GM12878 (cell line): ENCODE measurements around the gene MAST1. TPM values are rescaled to one million over a fixed set of nuclear protein-coding genes. Genes with fewer than 3 reads are reported as not detected.

Experiments used
- ATAC-seq: fragments of 200-7000 bp; cut with Tn5 transposase; 3 replicates; pipeline ENCODE4 v1.9.1; 2020; ENCODE audit warnings: mild to moderate bottlenecking, moderate library complexity
- Bru-seq: library from RNA; stranded (reverse); fragments of 400-500 nt; gene quantifications from one replicate; lab custom pipeline; 2021; lab: Mats Ljungman, UMichigan
- BruChase-seq, 2 experiments: library from RNA; stranded (reverse); fragments of 400-500 nt; gene quantifications; one replicate each; lab custom pipeline; 2021; lab: Mats Ljungman, UMichigan
- BruUV-seq: library from RNA; stranded (reverse); fragments of 400-500 nt; replicated peaks from 2 replicates; lab custom pipeline; 2021; lab: Mats Ljungman, UMichigan
- CTCF ChIA-PET: fragments of 300-600 bp; sonication (Branson Sonifier 250); formaldehyde crosslinking; extraction: SDS; loops from one replicate; lab custom pipeline; 2021; ENCODE audit warnings: inconsistent platforms; lab: Yijun Ruan, JAX
- POLR2A ChIA-PET: fragments of 350-600 bp; formaldehyde crosslinking; extraction: SDS; loops from one replicate; lab custom pipeline; 2021; ENCODE audit warnings: inconsistent platforms; lab: Charles Lee
- RAD21 ChIA-PET: fragments of 300-600 bp; sonication (Branson Sonifier 250); formaldehyde crosslinking; loops from one replicate; lab custom pipeline; 2023; ENCODE audit warnings: antibody characterized with exemption; ENCODE audit not compliant: unreplicated experiment; lab: Charles Lee
- SMC1A ChIA-PET: fragments of 300-600 bp; sonication (Branson Sonifier 250); formaldehyde crosslinking; loops from one replicate; lab custom pipeline; 2023; ENCODE audit not compliant: unreplicated experiment, uncharacterized antibody; lab: Charles Lee
- DNase-seq: peaks from one replicate; pipeline ENCODE4 v3.0.0-alpha.2; 2011; ENCODE audit warnings: low read depth, low spot score
- FAIRE-seq: peaks from 3 replicates; lab custom pipeline; 2011; peaks lifted over from hg19 to GRCh38; lab: Jason Lieb, UNC
- H2AFZ ChIP-seq: 2 replicates; pipeline ENCODE4 v1.6.0; 2011; ENCODE audit warnings: low read depth, low read length, control low read depth; ENCODE audit not compliant: control insufficient read depth
- H3K27ac ChIP-seq: 2 replicates; pipeline ENCODE4 v1.5.1; 2011; ENCODE audit warnings: control low read depth; ENCODE audit not compliant: control insufficient read depth, insufficient read depth
- H3K27me3 ChIP-seq, 2 experiments: replicated peaks in 1 of 2; 2 replicates each; pipeline versions ENCODE4 v1.6.0 to v1.6.1; 2011; ENCODE audit warnings: low read length in 1 of 2; ENCODE audit not compliant: control insufficient read depth in 2 of 2, insufficient read depth in 2 of 2
- H3K36me3 ChIP-seq, 2 experiments: 2 replicates each; pipeline ENCODE4 v1.5.1; 2011; ENCODE audit warnings: low read length in 1 of 2; ENCODE audit not compliant: control insufficient read depth in 2 of 2, insufficient read depth in 2 of 2
- H3K4me1 ChIP-seq: 2 replicates; pipeline ENCODE4 v1.6.1; 2011; ENCODE audit warnings: mild to moderate bottlenecking, low read length, moderate library complexity, mixed read lengths; ENCODE audit not compliant: control insufficient read depth, insufficient read depth
- H3K4me2 ChIP-seq: 2 replicates; pipeline ENCODE4 v1.6.0; 2011; ENCODE audit warnings: control low read depth; ENCODE audit not compliant: control insufficient read depth, insufficient read depth
- H3K4me3 ChIP-seq: fragments of 200-600 bp; sonication (generic); 2 replicates; pipeline ENCODE4 v1.5.1; 2016
- H3K79me2 ChIP-seq: 2 replicates; pipeline ENCODE4 v1.6.0; 2011; ENCODE audit warnings: low read length; ENCODE audit not compliant: control insufficient read depth, insufficient read depth
- H3K9ac ChIP-seq: 2 replicates; pipeline ENCODE4 v1.8.0; 2011; ENCODE audit warnings: low read length, control low read depth, mixed read lengths; ENCODE audit not compliant: control insufficient read depth, insufficient read depth
- H3K9me3 ChIP-seq: replicated peaks from 3 replicates; pipeline ENCODE4 v1.5.1; 2011; ENCODE audit warnings: mild to moderate bottlenecking, low read length; ENCODE audit not compliant: control insufficient read depth, insufficient read depth
- H4K20me1 ChIP-seq: 2 replicates; pipeline ENCODE4 v1.6.0; 2011; ENCODE audit not compliant: control insufficient read depth, insufficient read depth
- BHLHE40 ChIP-seq, 2 experiments: fragments of 450-650 bp in 1 of 2; IDR thresholded peaks; 2 replicates each; pipeline ENCODE4 v1.6.1; 2011 to 2017; ENCODE audit warnings: low read depth in 2 of 2, borderline replicate concordance in 1 of 2, improper control_type of control experiment in 1 of 2, low read length in 1 of 2, mild to moderate bottlenecking in 1 of 2
- EGR1 ChIP-seq, 2 experiments: IDR thresholded peaks; 1 replicate in 1 of 2; 2 replicates in 1 of 2; pipeline ENCODE4 v1.6.1; 2011 to 2012; ENCODE audit warnings: low read depth in 2 of 2, low read length in 2 of 2, borderline replicate concordance in 1 of 2, mild to moderate bottlenecking in 1 of 2, moderate library complexity in 1 of 2
- GATAD2B ChIP-seq: fragments of 450-650 bp; conservative IDR thresholded peaks from 2 replicates; pipeline ENCODE4 v1.6.1; 2017; ENCODE audit warnings: low read depth, mild to moderate bottlenecking, moderate library complexity
- IKZF1 ChIP-seq: fragments of 450-650 bp; conservative IDR thresholded peaks from 2 replicates; pipeline ENCODE4 v1.6.1; 2017; ENCODE audit warnings: antibody characterized with exemption, mild to moderate bottlenecking
- JUND ChIP-seq: IDR thresholded peaks from 2 replicates; pipeline ENCODE4 v1.6.1; 2012; ENCODE audit warnings: low read depth, mild to moderate bottlenecking, low read length, improper control_type of control experiment, moderate library complexity
- NR2F1 ChIP-seq: fragments of 450-650 bp; conservative IDR thresholded peaks from 2 replicates; pipeline ENCODE4 v1.6.1; 2017; ENCODE audit warnings: mild to moderate bottlenecking
- SUZ12 ChIP-seq: fragments of 200-600 bp; sonication (generic); IDR thresholded peaks from one replicate; pipeline ENCODE4 v1.6.1; 2018; ENCODE audit warnings: antibody characterized with exemption, mild to moderate bottlenecking; ENCODE audit not compliant: unreplicated experiment
- YY1 ChIP-seq: IDR thresholded peaks from 2 replicates; pipeline ENCODE4 v1.6.1; 2011; ENCODE audit warnings: low read depth, mild to moderate bottlenecking, low read length
- ZBTB11 ChIP-seq: fragments of 450-650 bp; formaldehyde crosslinking; IDR thresholded peaks from 2 replicates; pipeline ENCODE4 v1.5.0; 2022; ENCODE audit warnings: mild to moderate bottlenecking, missing genetic modification characterization
- WGBS: methylation state at CpG from one replicate; pipeline ENCODE4 v1.1.6; 2016; ENCODE audit warnings: low lambda C conversion rate; ENCODE audit not compliant: insufficient replicate concordance, insufficient coverage; ENCODE audit errors: missing lambda C conversion rate; 5-methylcytosine and 5-hydroxymethylcytosine counted together
- in situ Hi-C: fragments of 300-500 bp; cut with MboI; formaldehyde crosslinking; loops from 9 replicates; pipeline ENCODE4 v1.14.3; 2018; ENCODE audit warnings: mixed read lengths
- intact Hi-C: fragments of 100-400 bp; cut with micrococcal nuclease; formaldehyde crosslinking; loops from one replicate; pipeline ENCODE4 v1.14.2; 2022; ENCODE audit not compliant: unreplicated experiment
- long read RNA-seq, 2 experiments: library from polyadenylated mRNA; unstranded; transcript quantifications; one replicate each; pipeline ENCODE4 v2.0.0, GENCODE V29; 2019 to 2020
- polyA minus RNA-seq, 3 experiments: library from RNA; depleted of rRNA, polyadenylated mRNA; stranded (reverse); fragments of >200 nt; gene quantifications; 2 replicates each; pipeline ENCODE4 v1.2.3, GENCODE V29; 2011
- polyA plus RNA-seq, 11 experiments: library from polyadenylated mRNA; depleted of rRNA in 4 of 11; unstranded in 6 of 11; stranded (reverse) in 5 of 11; fragments of >200 nt; fragmentation: Nextera tagmentation in 4 of 11; fragmentation: Illumina TruSeq in 1 of 11; extraction: Ambion mirVana in 4 of 11; extraction: Trizol in 1 of 11; gene quantifications; 1 replicate in 1 of 11; 2 replicates in 10 of 11; pipeline versions ENCODE4 v1.2.1 to v1.2.3, GENCODE V29; 2011 to 2016; ENCODE audit warnings: inconsistent platforms in 2 of 11, missing spikeins in 2 of 11, low read depth in 1 of 11
- total RNA-seq, 4 experiments: library from RNA; depleted of rRNA in 3 of 4; stranded (reverse); fragments of >200 nt in 3 of 4; fragmentation: Illumina TruSeq in 1 of 4; extraction: Trizol in 1 of 4; gene quantifications; 2 replicates each; pipeline versions ENCODE4 v1.2.1 to v1.2.3, GENCODE V29; 2013 to 2021
- TF ChIP-seq, protein P1 (sequence below), 3 experiments: IDR thresholded peaks in 2 of 3; conservative IDR thresholded peaks in 1 of 3; 2 replicates each; pipeline ENCODE4 v1.5.1; 2011; ENCODE audit warnings: low read depth in 3 of 3, low read length in 3 of 3, mild to moderate bottlenecking in 3 of 3, control low read depth in 2 of 3, moderate library complexity in 2 of 3, inconsistent platforms in 1 of 3, mixed read lengths in 1 of 3; ENCODE audit not compliant: control insufficient read depth in 2 of 3, insufficient read depth in 1 of 3; ENCODE audit errors: extremely low read depth in 1 of 3

Gene MAST1
- total RNA-seq (2013; cell fraction: nucleolus; rRNA removed) = 4.0 and 4.9 TPM in 2 replicates
- total RNA-seq (2014; rRNA removed) (0.11 and 0.79 TPM in 2 replicates), total RNA-seq (2014; rRNA removed; fragmentation: Illumina TruSeq; extraction: Trizol) (0.18 and 0.23 TPM in 2 replicates), total RNA-seq (2021) (0.44 and 0.85 TPM in 2 replicates), polyA plus RNA-seq (2011; rRNA removed) (0.10 and 0.57 TPM in 2 replicates), polyA plus RNA-seq (2014; fragmentation: Illumina TruSeq; extraction: Trizol) (0.38 TPM in 1 of 2 replicates, not detected in the other), polyA plus RNA-seq (2014; fragmentation: Nextera tagmentation; extraction: Ambion mirVana) (under 1 TPM in 1 of 2 experiments, not detected in 1; 0.08 TPM), polyA plus RNA-seq (2014; rRNA removed) (0.68 and 1.3 TPM in 2 replicates), polyA plus RNA-seq (2016; fragmentation: Nextera tagmentation; extraction: Ambion mirVana) (under 1 TPM; 0.33 to 0.54 TPM), polyA minus RNA-seq (2011; rRNA and poly(A)+ RNA removed) (0.41 TPM in 1 of 2 replicates, not detected in the other), Bru-seq, nascent RNA (percentile 19 among the genes with signal in this experiment), BruChase-seq, experiment 1, labeled RNA remaining after a 6-hour chase (percentile 12 among the genes with signal in this experiment), BruChase-seq, experiment 2, labeled RNA remaining after a 2-hour chase (percentile 10 among the genes with signal in this experiment)
- polyA plus RNA-seq (2011; ENCODE audit: low read depth) = 0.73 TPM
- polyA plus RNA-seq (2011; cell fraction: cytosol; rRNA removed) = 0.10 and 0.15 TPM in 2 replicates
- 0.54 and 1.0 TPM in 2 replicates for polyA plus RNA-seq (2011; cell fraction: nucleus; rRNA removed)
- 1.1 TPM in 2 replicates for polyA plus RNA-seq (2012)
- polyA minus RNA-seq (2011; cell fraction: cytosol; rRNA and poly(A)+ RNA removed) = not detected in 2 replicates
- 0.60 TPM in 1 of 2 replicates, not detected in the other for polyA minus RNA-seq (2011; cell fraction: nucleus; rRNA and poly(A)+ RNA removed)
- long read RNA-seq, experiment 1 = 0 reads
- long read RNA-seq, experiment 2, partial matches to known transcripts = 0 of 1 reads
- long read RNA-seq, experiment 2, other reads (novel, unspliced or antisense) = 1 of 1 reads

- peaks cover 7% of the 10 kb centered on the region; the same call in 1 of the 2 replicates for H3K4me1 ChIP-seq
- intact Hi-C loops = no loop called here
- no peak within 1 kb of the TSS for H3K9ac ChIP-seq
- no peak for DNase-seq
- no peaks in the 10 kb centered on the region for H3K36me3 ChIP-seq
- ChIA-PET POLR2A (no interaction called here), SMC1A (no interaction called here), CTCF (interaction anchor here (1.6 kb wide), 1 partner anchor 73 kb away, joined by 9 read pairs; no protein-coding TSS in a partner anchor)
- WGBS = 1% methylated on average over 30 of the region's 69 CpGs
- in situ Hi-C loops = no loop called here
- no peak within 1 kb of the TSS for H3K4me3 ChIP-seq
- BruUV-seq = no TSS peak
- peak; percentile 75 for ATAC-seq
- no peaks in the 10 kb centered on the region; the same call in 1 of the 2 replicates for H4K20me1 ChIP-seq
- peak within 1 kb of the TSS; percentile 48; the same call in 1 of the 2 replicates for H3K4me2 ChIP-seq
- H3K27me3 ChIP-seq = peaks cover 8 to 40% of the 10 kb centered on the region in 2 experiments
- H2AFZ ChIP-seq = no peak within 1 kb of the TSS
- H3K9me3 ChIP-seq = no peaks in the 10 kb centered on the region; the same call in none of the 3 replicates
- no peak within 1 kb of the TSS for H3K27ac ChIP-seq
- 0 out of 2 replicates have a peak, but pooled peaks have one; percentile 24 for TF ChIP-seq NR2F1
- TF ChIP-seq JUND = no peak
- peak in 1 of 2 experiments; percentile 62; a peak in 1 of 3 replicates for TF ChIP-seq EGR1 (IDR thresholded peaks at IDR 0.05; ENCODE audit: borderline replicate concordance in 1 of 2, low read depth in 2 of 2, low read length in 2 of 2)
- peak in 1 of 2 experiments; percentile 57; a peak in 2 of 4 replicates for TF ChIP-seq BHLHE40 (IDR thresholded peaks at IDR 0.05; ENCODE audit: borderline replicate concordance in 1 of 2, low read depth in 2 of 2, low read length in 1 of 2)
- no peak for TF ChIP-seq ZBTB11 (CRISPR knock-in tag)
- TF ChIP-seq, protein P1, sequence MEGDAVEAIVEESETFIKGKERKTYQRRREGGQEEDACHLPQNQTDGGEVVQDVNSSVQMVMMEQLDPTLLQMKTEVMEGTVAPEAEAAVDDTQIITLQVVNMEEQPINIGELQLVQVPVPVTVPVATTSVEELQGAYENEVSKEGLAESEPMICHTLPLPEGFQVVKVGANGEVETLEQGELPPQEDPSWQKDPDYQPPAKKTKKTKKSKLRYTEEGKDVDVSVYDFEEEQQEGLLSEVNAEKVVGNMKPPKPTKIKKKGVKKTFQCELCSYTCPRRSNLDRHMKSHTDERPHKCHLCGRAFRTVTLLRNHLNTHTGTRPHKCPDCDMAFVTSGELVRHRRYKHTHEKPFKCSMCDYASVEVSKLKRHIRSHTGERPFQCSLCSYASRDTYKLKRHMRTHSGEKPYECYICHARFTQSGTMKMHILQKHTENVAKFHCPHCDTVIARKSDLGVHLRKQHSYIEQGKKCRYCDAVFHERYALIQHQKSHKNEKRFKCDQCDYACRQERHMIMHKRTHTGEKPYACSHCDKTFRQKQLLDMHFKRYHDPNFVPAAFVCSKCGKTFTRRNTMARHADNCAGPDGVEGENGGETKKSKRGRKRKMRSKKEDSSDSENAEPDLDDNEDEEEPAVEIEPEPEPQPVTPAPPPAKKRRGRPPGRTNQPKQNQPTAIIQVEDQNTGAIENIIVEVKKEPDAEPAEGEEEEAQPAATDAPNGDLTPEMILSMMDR (IDR thresholded peaks at IDR 0.05 in 2 of 3, conservative IDR thresholded peaks at IDR 0.05 in 1 of 3; ENCODE audit: control insufficient read depth in 2 of 3, extremely low read depth in 1 of 3, insufficient read depth in 1 of 3, low read depth in 3 of 3, low read length in 3 of 3) = peak; percentile 27 to 58 (median 42); a peak in 4 of 6 replicates
- 0 out of 2 replicates have a peak, but pooled peaks have one; percentile 26 for TF ChIP-seq GATAD2B
- peak; percentile 90 for TF ChIP-seq SUZ12
- TF ChIP-seq YY1 = peak; percentile 39; the same call in 1 of the 2 replicates
- peak; percentile 33; the same call in 1 of the 2 replicates for TF ChIP-seq IKZF1
- TF ChIP-seq, all 136 proteins: peak for 8
- RAD21 ChIA-PET = interaction anchor here (1.4 kb wide), 1 partner anchor 61 kb away, joined by 3 read pairs; no protein-coding TSS in a partner anchor
- no peak for FAIRE-seq
- no peaks in the 10 kb centered on the region for H3K79me2 ChIP-seq
Measured at GRCh38 chr19:12838182-12838885, at the start of gene MAST1. TSS of gene MAST1 (plus strand) at chr19:12838515. CDS start at chr19:12838573, 58 bp downstream.
